Lung (tissue), 12 donors: ENCODE results near the gene DDX60. TPM values are rescaled to one million over a fixed set of nuclear protein-coding genes. Genes with fewer than 3 reads are reported as not detected.

ENCODE experiments used
- ATAC-seq: fragments of 200-7000 bp; cut with Tn5 transposase; one replicate; pipeline ENCODE4 v1.9.1; 2020; ENCODE audit warnings: moderate number of reproducible peaks; ENCODE audit not compliant: insufficient read depth, low FRiP score
- DNase-seq, 3 donors: peaks; one replicate each; pipeline ENCODE4 v3.0.0-alpha.2; 2013 to 2017
- H3K27ac ChIP-seq, 2 donors: one replicate each; pipeline ENCODE4 v1.5.1; 2013; ENCODE audit warnings: mild to moderate bottlenecking in 2 of 2, moderate library complexity in 2 of 2, control low read depth in 1 of 2, inconsistent platforms in 1 of 2, low read depth in 1 of 2, low read length in 1 of 2
- H3K27me3 ChIP-seq, 3 donors: one replicate each; pipeline ENCODE4 v1.5.1; 2013; ENCODE audit warnings: low read length in 2 of 3; ENCODE audit not compliant: control insufficient read depth in 3 of 3, insufficient read depth in 3 of 3
- H3K36me3 ChIP-seq, 4 donors: one replicate each; pipeline ENCODE4 v1.5.1; 2013; ENCODE audit warnings: low read length in 4 of 4, mild to moderate bottlenecking in 1 of 4, moderate library complexity in 1 of 4; ENCODE audit not compliant: control insufficient read depth in 4 of 4, insufficient read depth in 4 of 4
- H3K4me1 ChIP-seq, 5 donors: one replicate each; pipeline ENCODE4 v1.5.1; 2013; ENCODE audit warnings: low read length in 5 of 5, mild to moderate bottlenecking in 2 of 5, moderate library complexity in 1 of 5; ENCODE audit not compliant: control insufficient read depth in 5 of 5, insufficient read depth in 5 of 5
- H3K4me3 ChIP-seq: one replicate; pipeline ENCODE4 v1.5.1; 2013; ENCODE audit warnings: mild to moderate bottlenecking, control low read depth, moderate library complexity
- H3K9ac ChIP-seq, 2 donors: one replicate each; pipeline ENCODE4 v1.5.1; 2013; ENCODE audit warnings: low read length in 2 of 2, control low read depth in 1 of 2; ENCODE audit not compliant: insufficient read depth in 1 of 2
- H3K9me3 ChIP-seq, 4 donors: one replicate each; pipeline ENCODE4 v1.5.1; 2013; ENCODE audit warnings: low read length in 3 of 4, mild to moderate bottlenecking in 1 of 4, moderate library complexity in 1 of 4; ENCODE audit not compliant: control insufficient read depth in 4 of 4, insufficient read depth in 3 of 4
- WGBS, 2 donors: extraction: QIAGEN DNeasy Blood & Tissue Kit; methylation state at CpG; one replicate each; pipeline ENCODE4 v1.1.7; 2013; 5-methylcytosine and 5-hydroxymethylcytosine counted together
- polyA plus RNA-seq, 2 donors: library from polyadenylated mRNA; stranded (reverse); fragments of 200-250 nt; gene quantifications; one replicate each; pipeline ENCODE4 v1.2.1, GENCODE V29; 2013
- total RNA-seq, 2 donors: library from RNA; depleted of rRNA in 1 of 2; stranded (reverse); fragments of >200 nt in 1 of 2; gene quantifications; one replicate each; pipeline ENCODE4 v1.2.1, GENCODE V29; 2014 to 2021
- TF ChIP-seq, protein P1 (sequence below): IDR thresholded peaks from 2 replicates; pipeline ENCODE4 v1.5.1; 2012; ENCODE audit warnings: mild to moderate bottlenecking; ENCODE audit errors: control extremely low read depth, extremely low read depth
- donor health status: control.
- donor health status: control.
- donor health status: Bipolar disorder and iron deficiency.
- donor health status: healthy.
- donor health status: DM: yes; HTN: yes; CAD: no.

The DDX60 gene
- total and polyA plus RNA-seq, 4 donors = 2.6 to 47.0 (median 14.6) TPM

DNA sequence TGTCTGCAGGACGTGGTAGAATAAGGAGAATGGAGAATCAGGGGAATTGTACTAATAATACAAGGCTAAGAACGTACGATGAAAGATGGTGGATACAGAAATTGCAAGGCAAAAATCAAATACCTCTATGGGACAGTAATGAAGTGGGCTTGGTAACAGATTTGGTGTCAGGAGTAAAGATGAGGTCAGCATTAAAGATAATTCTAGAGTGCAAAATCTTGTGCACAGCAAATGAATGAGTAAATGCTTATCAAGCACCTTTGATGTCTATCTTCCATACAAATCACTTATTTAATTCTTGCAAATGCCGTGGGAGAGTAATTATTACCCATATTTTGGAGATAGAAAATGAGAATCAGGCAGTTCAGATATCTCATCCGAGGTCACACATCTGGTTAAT, 70.9 kb downstream of the DDX60 start:
- no peak overlapping the region for H3K9ac ChIP-seq
- H3K36me3 ChIP-seq = peaks cover 5 to 18% (median 15%) of the 10 kb centered on the region in 4 donors
- WGBS, 2 donors = 94 to 95% methylated on average over 5 of the region's 5 CpGs
- peaks cover 0 to 4% (median 0%) of the 10 kb centered on the region in 4 donors for H3K9me3 ChIP-seq
- no peaks in the 10 kb centered on the region for H3K27me3 ChIP-seq
- no peak overlapping the region for H3K27ac ChIP-seq
- DNase-seq = no peak
- no peak overlapping the region for H3K4me3 ChIP-seq
- ATAC-seq = no peak
- TF ChIP-seq, protein P1, sequence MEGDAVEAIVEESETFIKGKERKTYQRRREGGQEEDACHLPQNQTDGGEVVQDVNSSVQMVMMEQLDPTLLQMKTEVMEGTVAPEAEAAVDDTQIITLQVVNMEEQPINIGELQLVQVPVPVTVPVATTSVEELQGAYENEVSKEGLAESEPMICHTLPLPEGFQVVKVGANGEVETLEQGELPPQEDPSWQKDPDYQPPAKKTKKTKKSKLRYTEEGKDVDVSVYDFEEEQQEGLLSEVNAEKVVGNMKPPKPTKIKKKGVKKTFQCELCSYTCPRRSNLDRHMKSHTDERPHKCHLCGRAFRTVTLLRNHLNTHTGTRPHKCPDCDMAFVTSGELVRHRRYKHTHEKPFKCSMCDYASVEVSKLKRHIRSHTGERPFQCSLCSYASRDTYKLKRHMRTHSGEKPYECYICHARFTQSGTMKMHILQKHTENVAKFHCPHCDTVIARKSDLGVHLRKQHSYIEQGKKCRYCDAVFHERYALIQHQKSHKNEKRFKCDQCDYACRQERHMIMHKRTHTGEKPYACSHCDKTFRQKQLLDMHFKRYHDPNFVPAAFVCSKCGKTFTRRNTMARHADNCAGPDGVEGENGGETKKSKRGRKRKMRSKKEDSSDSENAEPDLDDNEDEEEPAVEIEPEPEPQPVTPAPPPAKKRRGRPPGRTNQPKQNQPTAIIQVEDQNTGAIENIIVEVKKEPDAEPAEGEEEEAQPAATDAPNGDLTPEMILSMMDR = no peak
- no peaks in the 10 kb centered on the region for H3K4me1 ChIP-seq

DNA sequence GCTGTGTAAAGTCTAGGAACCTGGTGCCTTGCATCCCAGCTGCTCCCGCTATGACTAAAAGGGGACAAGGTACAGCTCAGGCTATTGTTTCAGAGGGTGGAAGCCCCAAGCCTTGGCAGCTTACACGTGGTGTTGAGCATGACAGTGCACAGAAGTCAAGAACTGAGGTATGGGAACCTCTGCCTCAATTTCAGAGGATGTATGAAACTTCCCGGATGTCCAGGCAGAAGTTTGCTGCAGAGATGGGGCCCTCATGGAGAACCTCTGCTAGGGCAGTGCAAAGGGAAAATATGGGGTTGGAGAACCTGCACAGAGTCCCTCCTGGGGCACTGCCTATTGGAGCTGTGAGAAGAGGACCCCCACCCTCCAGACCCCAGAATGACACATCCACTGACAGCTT, 76.6 kb downstream of the DDX60 start:
- no peak overlapping the region for H3K27ac ChIP-seq
- DNase-seq (no peak), ATAC-seq (no peak)
- H3K9ac ChIP-seq = no peak overlapping the region
- H3K4me3 ChIP-seq = no peak overlapping the region
- H3K36me3 ChIP-seq = peaks cover 5 to 14% (median 12%) of the 10 kb centered on the region in 4 donors
- H3K9me3 ChIP-seq = peaks cover 0 to 7% (median 3%) of the 10 kb centered on the region in 4 donors
- H3K27me3 ChIP-seq = no peaks in the 10 kb centered on the region
- TF ChIP-seq, protein P1 = no peak
- 92 to 96% methylated on average over 3 of the region's 3 CpGs for WGBS, 2 donors
- H3K4me1 ChIP-seq = peaks cover 0 to 2% (median 0%) of the 10 kb centered on the region in 5 donors

DNA sequence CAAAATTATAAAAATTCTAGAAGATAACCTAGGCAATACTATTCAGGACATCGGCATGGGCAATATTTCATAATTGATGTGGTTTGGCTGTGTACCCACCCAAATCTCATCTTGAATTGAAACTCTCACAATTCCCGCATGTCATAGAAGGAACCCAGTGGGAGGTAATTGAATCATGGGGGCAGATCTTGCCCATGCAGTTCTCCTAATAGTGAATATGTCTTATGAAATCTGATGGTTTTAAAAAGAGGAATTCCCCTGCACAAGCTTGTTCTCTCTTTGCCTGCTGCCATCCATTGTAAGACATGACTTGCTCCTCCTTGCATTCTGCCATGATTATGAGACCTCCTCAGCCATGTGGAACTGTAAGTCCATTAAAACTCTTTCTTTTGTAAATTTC, 77.7 kb downstream of the DDX60 start:
- DNase-seq (no peak), ATAC-seq (no peak)
- no peak overlapping the region for H3K9ac ChIP-seq
- H3K27me3 ChIP-seq = no peaks in the 10 kb centered on the region
- no peak overlapping the region for H3K27ac ChIP-seq
- peaks cover 0 to 7% (median 3%) of the 10 kb centered on the region in 4 donors for H3K9me3 ChIP-seq
- TF ChIP-seq, protein P1 = no peak
- peaks cover 0 to 2% (median 0%) of the 10 kb centered on the region in 5 donors for H3K4me1 ChIP-seq
- no peak overlapping the region for H3K4me3 ChIP-seq
- peaks cover 5 to 8% (median 7%) of the 10 kb centered on the region in 4 donors for H3K36me3 ChIP-seq
- WGBS, 2 donors = 86 to 87% methylated on average over 2 of the region's 2 CpGs

DNA sequence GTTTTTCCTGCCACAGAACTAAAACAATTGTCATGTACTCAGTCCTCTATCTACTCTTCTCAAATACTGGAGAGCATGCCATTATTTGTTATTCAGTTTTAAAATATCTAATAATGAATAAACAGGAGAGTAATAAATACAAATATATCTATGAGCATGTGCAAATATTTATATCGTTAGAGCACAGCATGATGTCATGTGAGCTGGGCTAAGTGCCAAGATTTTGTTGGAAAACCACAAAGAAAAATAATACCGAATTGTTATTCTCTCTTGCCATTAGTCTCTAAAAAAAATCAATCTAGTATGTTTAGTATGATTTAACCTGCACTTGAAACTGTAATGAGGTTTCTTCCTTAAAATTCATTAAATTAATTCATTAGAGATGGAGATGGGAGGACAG, 97.3 kb downstream of the DDX60 start:
- H3K9ac ChIP-seq = no peak overlapping the region
- DNase-seq (peak; percentile 16 to 73 (median 69)), ATAC-seq (no peak)
- H3K4me1 ChIP-seq = no peaks in the 10 kb centered on the region
- no peak overlapping the region for H3K27ac ChIP-seq
- no peak overlapping the region for H3K4me3 ChIP-seq
- 18 to 20% methylated on average over 2 of the region's 2 CpGs for WGBS, 2 donors
- peaks cover 6 to 18% (median 13%) of the 10 kb centered on the region in 4 donors for H3K36me3 ChIP-seq
- no peaks in the 10 kb centered on the region for H3K27me3 ChIP-seq
- peaks cover 0 to 6% (median under 1%) of the 10 kb centered on the region in 4 donors for H3K9me3 ChIP-seq
- TF ChIP-seq, protein P1 = no peak
